ENCODE data around the gene ADCY4.

The ADCY4 gene

DNA sequence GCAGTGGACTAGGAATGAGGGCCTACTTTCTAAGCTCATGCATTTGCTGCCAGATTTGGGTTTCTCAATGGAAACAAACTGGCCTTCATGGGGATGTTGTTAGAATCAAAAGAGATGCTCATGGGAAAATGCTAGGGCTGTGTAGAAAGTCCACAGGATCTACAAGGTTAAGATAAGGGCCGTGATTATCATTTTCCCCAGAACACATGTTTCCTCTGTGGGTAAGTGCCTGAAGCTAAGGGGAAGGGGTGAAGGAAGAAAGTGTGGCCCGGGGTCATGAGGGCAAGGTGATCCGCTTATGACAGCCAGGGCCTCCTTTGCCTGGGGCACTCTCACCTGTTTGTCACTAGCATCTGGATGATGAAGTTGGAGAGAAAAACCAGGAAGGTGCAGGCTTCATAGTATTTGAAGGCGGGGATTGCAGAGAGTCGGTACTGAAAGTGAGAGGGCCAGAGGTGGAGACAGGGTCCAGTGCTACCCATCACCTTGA lies 9.8 kb downstream of the ADCY4 start:
- TF ChIP-seq, protein P1, sequence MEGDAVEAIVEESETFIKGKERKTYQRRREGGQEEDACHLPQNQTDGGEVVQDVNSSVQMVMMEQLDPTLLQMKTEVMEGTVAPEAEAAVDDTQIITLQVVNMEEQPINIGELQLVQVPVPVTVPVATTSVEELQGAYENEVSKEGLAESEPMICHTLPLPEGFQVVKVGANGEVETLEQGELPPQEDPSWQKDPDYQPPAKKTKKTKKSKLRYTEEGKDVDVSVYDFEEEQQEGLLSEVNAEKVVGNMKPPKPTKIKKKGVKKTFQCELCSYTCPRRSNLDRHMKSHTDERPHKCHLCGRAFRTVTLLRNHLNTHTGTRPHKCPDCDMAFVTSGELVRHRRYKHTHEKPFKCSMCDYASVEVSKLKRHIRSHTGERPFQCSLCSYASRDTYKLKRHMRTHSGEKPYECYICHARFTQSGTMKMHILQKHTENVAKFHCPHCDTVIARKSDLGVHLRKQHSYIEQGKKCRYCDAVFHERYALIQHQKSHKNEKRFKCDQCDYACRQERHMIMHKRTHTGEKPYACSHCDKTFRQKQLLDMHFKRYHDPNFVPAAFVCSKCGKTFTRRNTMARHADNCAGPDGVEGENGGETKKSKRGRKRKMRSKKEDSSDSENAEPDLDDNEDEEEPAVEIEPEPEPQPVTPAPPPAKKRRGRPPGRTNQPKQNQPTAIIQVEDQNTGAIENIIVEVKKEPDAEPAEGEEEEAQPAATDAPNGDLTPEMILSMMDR (IDR thresholded peaks at IDR 0.05) = no peak

DNA sequence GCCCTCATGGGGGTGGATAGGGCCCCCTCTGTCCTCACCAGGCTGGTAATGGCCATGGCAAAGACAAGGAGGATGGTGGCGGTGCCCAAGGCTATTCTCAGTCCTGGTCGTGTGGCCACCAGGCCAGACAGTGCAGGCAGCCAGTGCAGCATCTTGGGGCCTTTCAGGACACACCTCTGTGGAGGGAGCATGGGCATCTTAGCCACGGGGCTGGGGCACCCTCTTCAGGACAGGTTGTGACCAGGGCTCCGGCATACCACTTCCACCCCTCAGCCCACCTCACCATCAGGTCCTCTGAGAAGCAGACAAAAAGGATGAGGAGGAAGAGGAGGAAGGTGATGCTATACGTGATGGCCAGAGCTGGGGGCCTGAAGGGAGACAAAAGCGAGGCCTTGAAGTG lies 10.8 kb downstream of the ADCY4 start:
- TF ChIP-seq, protein P1 (IDR thresholded peaks at IDR 0.05) = no peak

DNA sequence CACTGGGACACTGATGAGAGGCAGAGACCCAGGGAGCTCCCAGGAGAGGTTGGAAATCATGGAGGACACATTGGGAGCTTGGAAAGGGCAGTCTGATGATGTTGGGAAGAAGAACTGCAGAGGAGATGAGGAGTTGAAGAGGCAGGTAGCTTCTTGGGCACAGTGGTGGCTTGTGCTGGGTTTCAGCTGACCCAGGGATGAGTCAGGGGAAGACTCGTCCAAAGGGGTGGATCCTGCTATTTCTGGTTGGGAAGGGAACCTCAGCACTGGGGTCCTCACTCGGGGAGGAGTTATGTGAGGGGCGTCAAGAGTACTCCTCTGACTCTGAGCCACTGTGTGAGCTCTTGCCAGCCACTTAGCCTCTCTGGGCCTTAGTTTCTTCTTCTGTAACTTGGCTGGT lies 11.5 kb downstream of the ADCY4 start:
- TF ChIP-seq, protein P1 (IDR thresholded peaks at IDR 0.05) = no peak

DNA sequence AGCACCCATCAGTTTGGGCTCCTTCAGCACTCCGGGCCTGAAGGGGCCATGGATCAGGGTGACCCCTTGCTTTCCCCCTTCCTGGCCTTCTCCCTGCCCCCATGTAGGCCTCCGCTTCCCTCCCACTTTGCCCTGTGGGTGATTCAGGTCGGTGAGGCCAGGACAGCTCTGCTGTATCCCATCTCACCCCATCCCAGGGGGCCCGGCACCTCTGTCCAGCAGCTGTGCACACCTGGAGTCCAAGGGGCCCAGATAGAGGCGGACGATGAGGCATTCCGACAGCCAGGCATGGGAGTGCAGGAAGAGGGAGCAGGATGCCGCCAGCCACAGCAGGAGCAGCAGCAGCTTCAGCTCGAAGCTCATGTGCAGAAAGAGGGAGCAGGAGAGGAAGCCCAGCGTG lies 12.2 kb downstream of the ADCY4 start:
- TF ChIP-seq, protein P1 (IDR thresholded peaks at IDR 0.05) = no peak

DNA sequence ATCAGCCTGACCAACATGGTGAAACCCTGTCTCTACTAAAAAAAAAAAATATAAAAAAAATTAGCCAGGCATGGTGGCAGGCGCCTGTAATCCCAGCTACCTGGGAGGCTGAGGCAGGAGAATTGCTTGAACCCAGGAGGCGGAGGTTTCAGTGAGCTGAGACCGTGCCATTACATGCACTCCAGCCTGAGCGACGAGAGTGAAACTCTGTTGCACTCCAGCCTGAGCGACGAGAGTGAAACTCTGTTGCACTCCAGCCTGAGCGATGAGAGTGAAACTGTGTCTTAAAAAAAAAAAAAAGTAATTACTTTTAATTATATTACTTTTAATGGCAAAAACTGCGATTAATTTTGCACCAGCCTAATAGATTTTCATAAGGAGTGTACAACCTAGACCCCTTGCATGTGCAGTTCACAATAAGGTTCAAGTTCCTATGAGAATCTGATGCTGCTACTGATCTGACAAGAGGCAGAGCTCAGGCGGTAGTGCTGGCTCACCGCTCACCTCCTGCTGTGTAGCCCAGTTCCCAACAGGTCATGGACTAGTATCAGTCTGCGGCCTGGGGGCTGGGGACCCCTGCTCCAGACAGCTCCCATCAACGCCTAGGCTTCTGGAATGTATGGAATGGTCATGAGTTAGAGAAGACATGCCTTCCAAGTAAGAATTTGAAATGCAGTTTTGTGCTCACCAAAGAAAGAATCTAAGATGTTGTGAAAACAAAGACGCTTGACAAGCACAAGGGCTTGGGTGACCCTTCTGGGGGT lies 13.5 kb downstream of the ADCY4 start:
- TF ChIP-seq, protein P1 (IDR thresholded peaks at IDR 0.05) = no peak

DNA sequence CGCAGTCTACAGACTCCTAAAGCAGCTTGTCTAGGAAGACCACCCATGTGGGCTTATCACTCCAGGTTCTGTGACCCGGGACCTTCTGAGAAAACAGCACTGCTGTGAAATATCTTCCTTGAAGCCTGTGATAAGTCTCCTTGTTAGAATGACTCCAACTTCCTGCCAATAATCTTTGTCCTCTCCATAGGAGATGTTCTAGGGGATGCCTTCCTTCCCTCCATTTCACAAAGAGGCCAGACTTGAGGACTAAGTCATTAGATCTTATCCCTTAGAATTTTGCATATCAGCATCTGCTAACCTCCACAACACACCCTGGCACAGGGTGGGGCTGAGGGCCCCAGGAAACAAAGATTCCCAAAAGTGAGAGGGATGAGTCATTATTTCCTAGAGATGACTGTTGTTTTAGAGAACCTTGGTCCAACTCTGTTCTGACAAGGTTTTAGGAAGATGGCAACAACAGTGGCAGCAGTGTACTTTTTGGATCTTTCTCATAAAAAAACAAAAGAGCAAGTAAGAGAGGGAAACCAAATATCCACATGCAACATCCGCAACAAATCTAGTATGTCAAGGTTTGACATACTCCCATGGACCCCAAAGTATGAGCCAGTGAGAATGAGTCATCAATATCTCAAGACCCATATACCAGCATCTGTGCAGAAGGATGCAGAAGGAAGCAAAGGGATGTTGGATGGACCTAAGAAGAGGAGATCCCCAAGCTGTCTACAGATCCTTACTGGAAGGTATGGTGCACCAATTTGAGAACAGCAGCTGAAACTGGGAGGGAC lies 17.5 kb downstream of the ADCY4 start:
- TF ChIP-seq, protein P1 (IDR thresholded peaks at IDR 0.05) = no peak

DNA sequence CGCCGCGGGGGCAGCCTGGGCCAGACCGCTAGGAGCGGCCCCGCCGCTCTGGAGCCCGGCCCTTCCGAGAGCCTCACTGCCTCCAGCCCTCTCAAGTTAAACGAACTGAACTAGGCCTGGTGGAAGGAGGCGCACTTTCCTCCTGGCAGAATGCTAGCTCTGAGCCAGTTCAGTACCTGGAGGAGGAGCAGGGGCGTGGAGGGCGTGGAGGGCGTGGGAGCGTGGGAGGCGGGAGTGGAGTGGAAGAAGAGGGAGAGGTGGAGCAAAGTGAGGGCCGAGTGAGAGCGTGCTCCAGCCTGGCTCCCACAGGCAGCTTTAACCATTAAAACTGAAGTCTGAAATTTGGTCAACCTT lies 18.3 kb downstream of the ADCY4 start:
- TF ChIP-seq, protein P1 (IDR thresholded peaks at IDR 0.05) = no peak

Measured in LNCAP (cell line).